Measurements from ENCODE around the gene TRUB1. TPM values are rescaled to one million over a fixed set of nuclear protein-coding genes. Genes with fewer than 3 reads are reported as not detected.

Gene TRUB1
- total RNA-seq, 1 donor from 2014 or later: 26.6 TPM

DNA sequence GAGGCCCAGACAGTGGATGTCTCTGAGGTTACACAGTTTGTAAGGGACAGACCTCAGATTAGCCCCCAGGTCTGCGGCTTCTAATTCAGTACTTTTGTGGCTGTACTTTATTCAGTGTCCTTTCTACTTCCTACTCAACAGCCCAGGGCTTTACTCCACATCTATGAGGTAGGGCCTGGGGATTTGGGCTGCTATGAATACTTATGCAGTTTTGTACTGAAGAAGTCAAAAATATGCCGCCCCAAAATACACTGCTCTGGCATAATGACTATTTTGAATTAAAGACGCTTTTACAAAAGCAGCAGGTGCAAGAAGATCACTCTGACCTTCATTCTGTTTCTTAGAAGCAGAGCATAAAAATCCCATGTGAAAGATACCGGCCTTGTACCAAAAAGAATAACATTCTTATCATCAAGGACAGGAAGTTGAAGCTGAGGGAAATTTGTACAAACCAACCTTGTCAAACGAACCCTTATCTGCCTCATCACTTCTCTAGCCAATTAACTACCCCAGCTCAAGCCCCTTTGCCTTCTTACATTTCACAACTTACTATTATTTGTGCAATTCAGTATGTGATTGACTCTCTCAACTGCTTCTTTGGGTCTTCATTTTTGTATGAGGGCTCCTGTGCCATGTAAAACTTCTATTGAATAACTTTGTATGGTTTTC is 26.1 kb upstream of the TRUB1 start:
- DNase-seq (ENCODE audit: low read depth) (no peak), FAIRE-seq (no peak)
- Histone ChIP-seq H3K27me3 (ENCODE audit: control insufficient read depth, insufficient read depth, low read length) (no peaks in the 10 kb centered on the region), H3K36me3 (ENCODE audit: control insufficient read depth, insufficient read depth, low read length) (no peaks in the 10 kb centered on the region), H3K4me3 (ENCODE audit: low read depth, low read length) (no peak overlapping the region)
- TF ChIP-seq, protein P1, sequence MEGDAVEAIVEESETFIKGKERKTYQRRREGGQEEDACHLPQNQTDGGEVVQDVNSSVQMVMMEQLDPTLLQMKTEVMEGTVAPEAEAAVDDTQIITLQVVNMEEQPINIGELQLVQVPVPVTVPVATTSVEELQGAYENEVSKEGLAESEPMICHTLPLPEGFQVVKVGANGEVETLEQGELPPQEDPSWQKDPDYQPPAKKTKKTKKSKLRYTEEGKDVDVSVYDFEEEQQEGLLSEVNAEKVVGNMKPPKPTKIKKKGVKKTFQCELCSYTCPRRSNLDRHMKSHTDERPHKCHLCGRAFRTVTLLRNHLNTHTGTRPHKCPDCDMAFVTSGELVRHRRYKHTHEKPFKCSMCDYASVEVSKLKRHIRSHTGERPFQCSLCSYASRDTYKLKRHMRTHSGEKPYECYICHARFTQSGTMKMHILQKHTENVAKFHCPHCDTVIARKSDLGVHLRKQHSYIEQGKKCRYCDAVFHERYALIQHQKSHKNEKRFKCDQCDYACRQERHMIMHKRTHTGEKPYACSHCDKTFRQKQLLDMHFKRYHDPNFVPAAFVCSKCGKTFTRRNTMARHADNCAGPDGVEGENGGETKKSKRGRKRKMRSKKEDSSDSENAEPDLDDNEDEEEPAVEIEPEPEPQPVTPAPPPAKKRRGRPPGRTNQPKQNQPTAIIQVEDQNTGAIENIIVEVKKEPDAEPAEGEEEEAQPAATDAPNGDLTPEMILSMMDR (IDR thresholded peaks at IDR 0.05; ENCODE audit: insufficient read depth, low read length, severe bottlenecking): no peak

DNA sequence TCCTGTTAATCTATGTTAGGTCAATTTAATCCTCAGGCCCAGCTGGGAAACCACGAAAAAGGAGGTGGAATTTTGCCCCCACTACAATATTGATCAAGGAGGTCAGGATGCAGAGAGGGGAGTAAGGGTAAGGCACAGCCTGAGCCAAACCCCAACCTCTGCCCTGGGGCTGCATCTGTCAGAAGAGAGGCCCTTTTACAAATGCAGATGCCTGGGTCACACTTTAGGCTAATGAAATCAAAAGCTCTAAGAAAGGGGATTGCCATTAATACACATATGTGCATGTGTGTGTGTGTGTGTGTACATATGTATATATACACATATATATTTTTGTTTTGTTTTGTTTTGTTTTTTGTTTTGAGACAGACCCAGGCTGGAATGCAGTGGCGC is 25.5 kb upstream of the TRUB1 start:
- no peak for FAIRE-seq
- H3K4me3 ChIP-seq (ENCODE audit: low read depth, low read length): no peak overlapping the region
- TF ChIP-seq, protein P1 (IDR thresholded peaks at IDR 0.05; ENCODE audit: insufficient read depth, low read length, severe bottlenecking): no peak
- H3K36me3 ChIP-seq (ENCODE audit: control insufficient read depth, insufficient read depth, low read length): no peaks in the 10 kb centered on the region
- H3K27me3 ChIP-seq (ENCODE audit: control insufficient read depth, insufficient read depth, low read length): no peaks in the 10 kb centered on the region
- DNase-seq (ENCODE audit: low read depth): no peak

DNA sequence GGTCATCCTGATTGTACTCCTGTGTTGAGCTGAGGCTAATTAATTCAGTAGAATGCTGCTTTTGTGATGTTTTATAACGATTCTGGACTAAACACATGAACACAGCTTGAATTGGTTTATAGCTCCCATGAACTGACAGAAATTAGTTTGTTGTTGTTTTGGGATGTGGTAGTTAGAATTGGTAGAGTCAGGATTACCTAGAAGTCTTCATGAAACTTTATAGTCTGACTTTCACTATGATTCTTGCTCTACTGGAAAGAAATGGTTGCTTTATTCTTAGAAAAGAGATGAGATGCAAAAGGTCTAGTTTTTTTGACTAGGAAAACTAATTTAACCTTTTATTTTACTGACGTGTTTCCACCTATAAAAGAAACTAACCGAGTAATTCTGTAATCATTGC is 23.4 kb upstream of the TRUB1 start:
- no peak for DNase-seq (ENCODE audit: low read depth)
- TF ChIP-seq, protein P1 (IDR thresholded peaks at IDR 0.05; ENCODE audit: insufficient read depth, low read length, severe bottlenecking): no peak
- H3K4me3 ChIP-seq (ENCODE audit: low read depth, low read length): no peak overlapping the region
- no peaks in the 10 kb centered on the region for H3K36me3 ChIP-seq (ENCODE audit: control insufficient read depth, insufficient read depth, low read length)
- FAIRE-seq: no peak
- H3K27me3 ChIP-seq (ENCODE audit: control insufficient read depth, insufficient read depth, low read length): no peaks in the 10 kb centered on the region

DNA sequence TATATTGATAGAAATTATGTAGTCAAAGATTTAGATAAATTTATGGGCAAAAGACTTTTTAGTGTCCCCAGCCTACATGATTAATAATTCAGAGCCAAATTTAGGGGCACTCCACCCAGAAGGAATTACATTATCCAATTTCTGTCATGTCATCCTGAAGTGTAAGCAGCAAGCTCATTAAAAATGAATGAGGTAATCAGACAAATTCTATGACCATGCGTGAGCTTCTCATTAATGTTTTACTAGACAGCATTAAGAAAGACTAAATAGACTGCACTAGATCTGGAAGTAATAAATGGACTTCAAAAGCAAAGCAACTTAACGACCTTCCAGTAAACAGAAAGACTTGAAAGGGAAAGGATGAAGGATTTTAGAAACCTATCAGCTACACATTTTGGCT is 22.7 kb upstream of the TRUB1 start:
- Histone ChIP-seq H3K4me3 (ENCODE audit: low read depth, low read length) (no peak overlapping the region), H3K27me3 (ENCODE audit: control insufficient read depth, insufficient read depth, low read length) (no peaks in the 10 kb centered on the region), H3K36me3 (ENCODE audit: control insufficient read depth, insufficient read depth, low read length) (no peaks in the 10 kb centered on the region)
- DNase-seq (ENCODE audit: low read depth) (no peak), FAIRE-seq (no peak)
- TF ChIP-seq, protein P1 (IDR thresholded peaks at IDR 0.05; ENCODE audit: insufficient read depth, low read length, severe bottlenecking): no peak

DNA sequence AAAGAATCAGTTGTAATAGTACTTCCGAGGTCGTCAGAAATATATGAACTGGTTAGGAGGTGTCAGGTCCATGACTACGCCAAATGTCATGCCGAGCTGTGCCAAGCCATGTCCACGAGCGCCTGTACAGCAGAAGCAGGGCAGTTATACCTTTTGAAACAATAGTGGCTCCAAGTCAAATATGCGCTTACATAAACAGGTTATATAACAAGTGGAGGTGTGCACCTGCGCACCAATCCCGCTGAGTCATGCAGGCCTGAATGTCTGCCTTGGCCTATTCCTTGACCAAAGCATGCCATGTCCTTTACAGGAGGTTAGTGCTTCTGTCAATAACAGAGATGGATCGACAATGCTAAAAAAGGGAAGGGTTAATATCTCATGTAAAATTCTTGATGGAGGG is 21.3 kb upstream of the TRUB1 start:
- FAIRE-seq: no peak
- H3K36me3 ChIP-seq (ENCODE audit: control insufficient read depth, insufficient read depth, low read length): no peaks in the 10 kb centered on the region
- H3K27me3 ChIP-seq (ENCODE audit: control insufficient read depth, insufficient read depth, low read length): no peaks in the 10 kb centered on the region
- no peak for DNase-seq (ENCODE audit: low read depth)
- TF ChIP-seq, protein P1 (IDR thresholded peaks at IDR 0.05; ENCODE audit: insufficient read depth, low read length, severe bottlenecking): no peak
- H3K4me3 ChIP-seq (ENCODE audit: low read depth, low read length): no peak overlapping the region

DNA sequence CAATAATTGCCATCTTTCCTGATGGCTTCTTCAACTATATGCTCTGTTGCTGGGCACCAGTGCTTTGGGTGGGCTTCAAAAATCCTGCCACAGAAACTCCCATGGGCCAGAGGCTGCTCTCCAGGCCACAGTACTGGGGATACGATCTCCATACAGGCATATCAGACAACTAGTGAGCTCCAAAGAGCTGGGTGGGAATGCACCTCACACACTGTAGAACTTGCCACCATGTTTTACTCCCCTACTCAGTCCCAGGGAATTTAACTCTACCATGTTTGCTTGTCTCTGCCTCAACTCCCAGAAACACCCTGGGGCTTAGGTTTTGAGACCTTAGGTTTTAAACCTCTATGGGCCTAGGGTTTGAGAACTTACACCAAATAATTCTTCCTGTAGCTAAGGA is 20.5 kb upstream of the TRUB1 start:
- TF ChIP-seq, protein P1 (IDR thresholded peaks at IDR 0.05; ENCODE audit: insufficient read depth, low read length, severe bottlenecking): no peak
- DNase-seq (ENCODE audit: low read depth) (no peak), FAIRE-seq (no peak)
- no peaks in the 10 kb centered on the region for H3K36me3 ChIP-seq (ENCODE audit: control insufficient read depth, insufficient read depth, low read length)
- H3K4me3 ChIP-seq (ENCODE audit: low read depth, low read length): no peak overlapping the region
- H3K27me3 ChIP-seq (ENCODE audit: control insufficient read depth, insufficient read depth, low read length): no peaks in the 10 kb centered on the region
